Activated gamma-delta T cell (primary cell): Measurements from ENCODE around the gene GPC1.

Source experiments
- DNase-seq: peaks from one replicate; lab custom pipeline; 2025; lab: John Stamatoyannopoulos, UW

GPC1 gene

DNA sequence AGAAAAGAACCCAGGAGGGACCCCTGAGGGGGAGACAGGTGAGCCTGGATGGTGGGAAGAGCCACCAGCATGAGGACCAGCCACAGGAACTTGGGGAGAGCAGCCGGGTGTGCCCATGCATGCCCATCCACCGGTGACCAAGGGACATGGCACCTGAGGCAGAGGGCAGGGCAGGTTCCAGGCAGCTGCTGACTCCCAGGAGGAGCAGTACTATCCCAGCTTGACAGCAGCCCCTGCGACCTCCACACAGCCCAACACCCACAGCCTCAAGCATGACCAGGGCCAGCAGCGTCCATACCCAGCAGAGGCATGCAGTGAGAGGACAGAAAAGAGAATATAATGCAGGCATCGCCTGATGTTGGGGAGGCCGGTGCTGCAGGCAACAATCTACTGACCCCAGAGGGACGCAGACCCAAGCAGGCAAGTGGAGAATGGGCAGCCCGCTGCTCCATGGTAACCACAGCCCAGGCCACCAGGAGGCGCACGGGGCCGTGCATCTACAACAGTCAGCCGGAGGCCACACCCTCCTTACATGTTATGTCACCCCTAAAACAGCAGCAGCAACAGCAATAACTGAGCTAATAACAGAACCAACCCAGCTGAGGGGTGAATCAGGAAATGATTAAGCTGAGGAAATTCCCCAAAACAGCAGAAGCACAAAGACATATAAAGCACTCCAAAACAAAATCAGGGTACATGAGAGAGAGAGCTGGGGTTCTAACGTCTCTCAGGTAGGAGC is 78.3 kb downstream of the GPC1 start:
- peak; percentile 60 for DNase-seq

DNA sequence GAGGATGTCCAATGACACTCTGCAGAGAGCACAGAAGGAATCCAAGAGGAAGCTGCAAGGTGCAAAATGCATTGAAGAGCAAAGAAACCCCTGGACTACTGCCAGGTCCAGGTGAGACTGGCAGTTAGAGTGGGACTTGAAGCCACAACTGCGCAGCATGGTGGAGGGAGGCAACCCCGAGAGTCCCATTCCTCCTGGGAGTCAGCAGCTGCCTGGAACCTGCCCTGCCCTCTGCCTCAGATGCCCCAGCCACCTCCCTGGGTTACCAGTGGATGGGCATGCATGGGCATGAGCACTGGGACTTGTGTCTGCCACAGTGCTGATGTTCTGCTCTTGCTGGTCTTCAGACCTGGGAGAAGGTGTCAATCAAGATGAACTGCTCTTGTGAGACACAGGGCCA is 79.2 kb downstream of the GPC1 start:
- no peak for DNase-seq

DNA sequence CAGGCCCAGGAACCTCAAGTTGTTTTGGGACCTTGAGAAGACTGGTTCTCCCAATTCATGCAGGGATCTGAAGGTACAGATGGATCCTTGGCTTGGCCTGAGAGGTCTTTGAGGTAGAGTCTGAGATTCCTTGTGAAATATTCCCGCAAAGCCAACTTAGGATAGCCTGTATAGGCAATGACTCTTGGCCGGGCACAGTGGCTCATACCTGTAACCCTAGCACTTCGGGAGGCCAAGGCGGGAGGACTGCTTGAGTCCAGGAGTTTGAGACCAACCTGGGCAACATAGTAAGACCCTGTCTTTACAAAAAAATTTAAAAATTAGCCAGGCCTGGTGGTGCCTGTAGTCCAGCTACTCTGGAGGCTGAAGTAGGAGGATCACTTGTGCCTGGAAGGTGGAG is 81.9 kb downstream of the GPC1 start:
- DNase-seq, result no peak
